IMR-90 (cell line): ENCODE results near the gene MEIS2. TPM values are rescaled to one million over a fixed set of nuclear protein-coding genes. Genes with fewer than 3 reads are reported as not detected.

Experiments
- ATAC-seq: fragments of 200-7000 bp; cut with Tn5 transposase; 2 replicates; pipeline ENCODE4 v1.9.1; 2020; ENCODE audit warnings: low read depth, mild to moderate bottlenecking, moderate library complexity
- BruUV-seq: library from RNA; stranded (reverse); fragments of 400-500 nt; replicated peaks from 2 replicates; lab custom pipeline; 2021; lab: Mats Ljungman, UMichigan
- CTCF ChIA-PET: fragments of 300-600 bp; formaldehyde crosslinking; extraction: SDS; loops from one replicate; lab custom pipeline; 2021; ENCODE audit warnings: antibody characterized with exemption; lab: Yijun Ruan, JAX
- POLR2A ChIA-PET: fragments of 300-600 bp; sonication (Branson Sonifier 250); formaldehyde crosslinking; loops from one replicate; lab custom pipeline; 2022; ENCODE audit warnings: antibody characterized with exemption; ENCODE audit not compliant: unreplicated experiment; lab: Charles Lee
- DNase-seq: peaks from one replicate; pipeline ENCODE4 v3.0.0; 2013
- H2AFZ ChIP-seq: replicated peaks from 2 replicates; pipeline ENCODE3; 2013; ENCODE audit warnings: low read length, mild to moderate bottlenecking; ENCODE audit not compliant: poor library complexity
- H2AK5ac ChIP-seq: 2 replicates; pipeline ENCODE4 v1.6.1; 2013; ENCODE audit warnings: low read depth, low read length, inconsistent platforms
- H2AK9ac ChIP-seq: replicated peaks from 2 replicates; pipeline ENCODE3; 2013; ENCODE audit warnings: mild to moderate bottlenecking, low read depth, low read length, moderate library complexity; ENCODE audit not compliant: poor library complexity
- H2BK120ac ChIP-seq: 2 replicates; pipeline ENCODE4 v1.6.1; 2013; ENCODE audit warnings: low read depth, low read length, inconsistent platforms
- H2BK15ac ChIP-seq: 3 replicates; pipeline ENCODE4 v1.6.1; 2013; ENCODE audit warnings: low read depth, low read length, inconsistent platforms
- H2BK20ac ChIP-seq: 2 replicates; pipeline ENCODE4 v1.6.1; 2013; ENCODE audit warnings: low read depth, mild to moderate bottlenecking, inconsistent platforms, low read length, moderate library complexity
- H2BK5ac ChIP-seq: 2 replicates; pipeline ENCODE4 v1.6.1; 2013; ENCODE audit warnings: mild to moderate bottlenecking, low read depth, low read length, inconsistent platforms; ENCODE audit not compliant: poor library complexity, severe bottlenecking
- H3K14ac ChIP-seq: replicated peaks from 2 replicates; pipeline ENCODE4 v1.6.1; 2013; ENCODE audit warnings: low read depth, low read length, inconsistent platforms
- H3K18ac ChIP-seq: 2 replicates; pipeline ENCODE4 v1.6.1; 2013; ENCODE audit warnings: low read depth, low read length, control low read depth
- H3K23ac ChIP-seq: 2 replicates; pipeline ENCODE4 v1.6.1; 2013; ENCODE audit warnings: low read depth, low read length, inconsistent platforms
- H3K27ac ChIP-seq: 2 replicates; pipeline ENCODE4 v1.5.1; 2013; ENCODE audit warnings: mild to moderate bottlenecking, control low read depth, low read length; ENCODE audit not compliant: insufficient read depth
- H3K27me3 ChIP-seq: 2 replicates; pipeline ENCODE4 v1.6.1; 2013; ENCODE audit warnings: low read length; ENCODE audit not compliant: control insufficient read depth, insufficient read depth
- H3K36me3 ChIP-seq: 2 replicates; pipeline ENCODE4 v1.6.1; 2013; ENCODE audit warnings: low read length, mixed read lengths; ENCODE audit not compliant: control insufficient read depth, insufficient read depth
- H3K4ac ChIP-seq: 2 replicates; pipeline ENCODE4 v1.6.1; 2013; ENCODE audit warnings: low read depth, low read length, inconsistent platforms
- H3K4me1 ChIP-seq: 2 replicates; pipeline ENCODE4 v1.6.1; 2013; ENCODE audit warnings: low read length, mixed read lengths; ENCODE audit not compliant: control insufficient read depth, insufficient read depth
- H3K4me2 ChIP-seq: 2 replicates; pipeline ENCODE4 v1.6.1; 2013; ENCODE audit warnings: low read depth, mild to moderate bottlenecking, control low read depth, low read length, moderate library complexity
- H3K4me3 ChIP-seq: 2 replicates; pipeline ENCODE4 v1.5.1; 2013; ENCODE audit warnings: low read depth, mild to moderate bottlenecking, control low read depth, low read length, moderate library complexity; ENCODE audit not compliant: insufficient read depth
- H3K56ac ChIP-seq: 2 replicates; pipeline ENCODE4 v1.6.1; 2013; ENCODE audit warnings: low read length, inconsistent platforms; ENCODE audit not compliant: insufficient read depth; ENCODE audit errors: extremely low read depth
- H3K79me1 ChIP-seq, 2 experiments: 2 replicates each; pipeline ENCODE4 v1.6.1; 2013; ENCODE audit warnings: low read length in 2 of 2, inconsistent platforms in 1 of 2, low read depth in 1 of 2
- H3K9ac ChIP-seq: 2 replicates; pipeline ENCODE4 v1.6.1; 2013; ENCODE audit warnings: low read depth, low read length, control low read depth
- H3K9me1 ChIP-seq: 2 replicates; pipeline ENCODE4 v1.6.1; 2013; ENCODE audit warnings: low read length, inconsistent platforms; ENCODE audit not compliant: insufficient read depth
- H3K9me3 ChIP-seq: 2 replicates; pipeline ENCODE4 v1.6.1; 2013; ENCODE audit warnings: low read length; ENCODE audit not compliant: control insufficient read depth, insufficient read depth
- H4K20me1 ChIP-seq: 2 replicates; pipeline ENCODE4 v1.6.1; 2013; ENCODE audit warnings: low read length, inconsistent platforms; ENCODE audit not compliant: insufficient read depth
- H4K5ac ChIP-seq: 2 replicates; pipeline ENCODE4 v1.6.1; 2013; ENCODE audit warnings: mild to moderate bottlenecking, low read depth, low read length, control low read depth
- H4K8ac ChIP-seq, 2 experiments: 2 replicates each; pipeline ENCODE4 v1.6.1; 2013; ENCODE audit warnings: low read depth in 2 of 2, low read length in 2 of 2, control low read depth in 1 of 2, inconsistent platforms in 1 of 2
- H4K91ac ChIP-seq: 2 replicates; pipeline ENCODE4 v1.6.1; 2013; ENCODE audit warnings: low read depth, low read length, inconsistent platforms; ENCODE audit not compliant: insufficient read depth
- CTCF ChIP-seq: conservative IDR thresholded peaks from 2 replicates; pipeline ENCODE4 v1.5.1; 2012; ENCODE audit warnings: mild to moderate bottlenecking, low read depth, low read length, improper control_type of control experiment
- FOS ChIP-seq: fragments of 150-350 bp; IDR thresholded peaks from 2 replicates; pipeline ENCODE4 v1.6.1; 2016; ENCODE audit warnings: low read depth, low read length
- MXI1 ChIP-seq: IDR thresholded peaks from 2 replicates; pipeline ENCODE4 v1.6.1; 2012; ENCODE audit warnings: low read depth, mild to moderate bottlenecking, low read length, moderate library complexity, borderline replicate concordance
- RFX5 ChIP-seq: IDR thresholded peaks from 2 replicates; pipeline ENCODE4 v1.8.0; 2012; ENCODE audit warnings: low read depth, mild to moderate bottlenecking, low read length, moderate library complexity
- USF2 ChIP-seq: fragments of 150-350 bp; IDR thresholded peaks from 2 replicates; pipeline ENCODE4 v1.6.1; 2017; ENCODE audit warnings: mild to moderate bottlenecking, antibody characterized with exemption, low read length, low read depth
- WGBS, 2 experiments: methylation state at CpG; one replicate each; pipeline versions ENCODE4 v1.1.5 to v1.1.7; 2013; ENCODE audit warnings: missing lambda C conversion rate in 2 of 2; ENCODE audit not compliant: insufficient read length in 1 of 2; ENCODE audit errors: extremely low coverage in 2 of 2; 5-methylcytosine and 5-hydroxymethylcytosine counted together
- dilution Hi-C: fragments of 300-500 bp; cut with HindIII; formaldehyde crosslinking; loops from one replicate; pipeline ENCODE4 v1.14.3; 2018; ENCODE audit warnings: low sequenced_read_pairs; ENCODE audit not compliant: unreplicated experiment
- in situ Hi-C: fragments of 300-500 bp; cut with MboI; formaldehyde crosslinking; loops from 3 replicates; pipeline ENCODE4 v1.14.3; 2019; ENCODE audit warnings: low sequenced_read_pairs, inconsistent platforms, mixed read lengths
- intact Hi-C: fragments of 100-400 bp; cut with micrococcal nuclease; formaldehyde crosslinking; loops from 2 replicates; pipeline ENCODE4 v1.10.0; 2022
- polyA plus RNA-seq, 3 experiments: library from polyadenylated mRNA; depleted of rRNA; stranded (reverse); fragments of >200 nt; gene quantifications; 2 replicates each; pipeline ENCODE4 v1.2.3, GENCODE V29; 2012; ENCODE audit warnings: low replicate concordance in 1 of 3
- total RNA-seq: library from RNA; depleted of rRNA; stranded (reverse); fragments of >200 nt; gene quantifications from 2 replicates; pipeline ENCODE4 v1.2.3, GENCODE V29; 2012

The MEIS2 gene
- total and polyA plus RNA-seq, 2 of the 4 experiments (the other 2 are of a cell fraction) = 70.1 to 71.3 TPM

GRCh38 chr15:36878684-36879262 is 221.6 kb downstream of the MEIS2 start:
- ATAC-seq = no peak
- Histone ChIP-seq H4K8ac (no peak overlapping the region), H3K4me1 (no peaks in the 10 kb centered on the region), H2AK5ac (no peak overlapping the region), H3K9ac (no peak overlapping the region), H3K27ac (no peak overlapping the region), H3K14ac (no peak overlapping the region), H4K91ac (no peak overlapping the region), H2BK5ac (no peak overlapping the region), H4K5ac (no peak overlapping the region), H3K4me3 (no peak overlapping the region), H3K4ac (peak overlapping the region; percentile 29), H2AFZ (no peak overlapping the region), H3K9me1 (no peaks in the 10 kb centered on the region), H2BK15ac (no peak overlapping the region; the same call in 2 of the 3 replicates), H2AK9ac (no peak overlapping the region), H4K20me1 (no peaks in the 10 kb centered on the region), H3K56ac (no peak overlapping the region), H3K18ac (no peak overlapping the region), H3K27me3 (peaks cover 18% of the 10 kb centered on the region), H2BK20ac (no peak overlapping the region), H2BK120ac (no peak overlapping the region), H3K9me3 (peaks cover 2% of the 10 kb centered on the region; the same call in 1 of the 2 replicates), H3K23ac (no peak overlapping the region), H3K36me3 (no peaks in the 10 kb centered on the region), H3K4me2 (no peak overlapping the region), H3K79me1 (no peaks in the 10 kb centered on the region)
- intact Hi-C loops = no loop called here
- ChIA-PET POLR2A (interaction anchor here (0.6 kb wide), 1 partner anchor 51 kb away, joined by 14 read pairs; no protein-coding TSS in a partner anchor), CTCF (no interaction called here)
- DNase-seq = no peak
- dilution Hi-C loops = no loop called here
- in situ Hi-C loops = loop anchor here (25.0 kb wide), 1 partner anchor 1009 kb away; no protein-coding TSS in a partner anchor
- WGBS, 2 experiments = 79% methylated on average over 4 of the region's 12 CpGs; no CpG with 5 or more reads in 1 of the 2 experiments
- TF ChIP-seq RFX5 = no peak
- no peak for TF ChIP-seq USF2
- no peak for TF ChIP-seq FOS
- no peak for TF ChIP-seq CTCF
- no peak for TF ChIP-seq MXI1
- no TSS peak for BruUV-seq
